Coronary artery (tissue), 2 donors: ENCODE measurements around the gene HOXC9.
A peak's percentile ranks its signal among the peaks of the same experiment; 100 is the strongest.

Experiments
- DNase-seq: peaks from one replicate; pipeline ENCODE4 v3.0.0-alpha.2; 2017; ENCODE audit warnings: low spot score
- H3K27ac ChIP-seq, 2 donors: fragments of 200-600 bp; sonication (generic); one replicate each; pipeline ENCODE4 v1.5.1; 2016 to 2019
- H3K4me3 ChIP-seq: fragments of 200-600 bp; sonication (generic); 2 replicates; pipeline ENCODE4 v1.5.1; 2016; ENCODE audit warnings: mild to moderate bottlenecking, moderate library complexity
- CTCF ChIP-seq: fragments of 200-600 bp; sonication (generic); IDR thresholded peaks from one replicate; pipeline ENCODE4 v1.5.1; 2019; ENCODE audit warnings: antibody characterized with exemption

HOXC9 gene

GRCh38 chr12:53986686-53987483 lies 13.1 kb upstream of the HOXC9 start:
- H3K4me3 ChIP-seq, result no peak overlapping the region
- H3K27ac ChIP-seq, result no peak overlapping the region
- TF ChIP-seq CTCF, result no peak
- no peak for DNase-seq

GRCh38 chr12:53987787-53988230 lies 12.2 kb upstream of the HOXC9 start:
- no peak overlapping the region for H3K27ac ChIP-seq
- no peak overlapping the region for H3K4me3 ChIP-seq
- DNase-seq, result no peak
- no peak for TF ChIP-seq CTCF

- TF ChIP-seq CTCF, result no peak
- H3K27ac ChIP-seq, result no peak overlapping the region
- no peak overlapping the region for H3K4me3 ChIP-seq
- no peak for DNase-seq
Observed at GRCh38 chr12:53988541-53989226, 11.3 kb upstream of the HOXC9 start.

GRCh38 chr12:53989227-53990113 lies 10.5 kb upstream of the HOXC9 start:
- no peak overlapping the region for H3K27ac ChIP-seq
- no peak for TF ChIP-seq CTCF
- H3K4me3 ChIP-seq, result peak overlapping the region; percentile 31
- DNase-seq, result no peak

- H3K27ac ChIP-seq, result no peak overlapping the region
- no peak for DNase-seq
- H3K4me3 ChIP-seq, result no peak overlapping the region
- no peak for TF ChIP-seq CTCF
Observed at GRCh38 chr12:53990311-53991076, 9.5 kb upstream of the HOXC9 start.

GRCh38 chr12:53991077-53991460 lies 8.9 kb upstream of the HOXC9 start:
- TF ChIP-seq CTCF, result no peak
- DNase-seq, result no peak
- H3K27ac ChIP-seq, result no peak overlapping the region
- H3K4me3 ChIP-seq, result no peak overlapping the region
